HG03280 (cell line): ENCODE results near the gene APBA3.

Experiments
- ATAC-seq: cut with Tn5 transposase; IDR thresholded peaks from one replicate; pipeline ENCODE4 v1.9.1; 2021; ENCODE audit warnings: mild to moderate bottlenecking, moderate library complexity; ENCODE audit not compliant: unreplicated experiment

APBA3 gene

DNA sequence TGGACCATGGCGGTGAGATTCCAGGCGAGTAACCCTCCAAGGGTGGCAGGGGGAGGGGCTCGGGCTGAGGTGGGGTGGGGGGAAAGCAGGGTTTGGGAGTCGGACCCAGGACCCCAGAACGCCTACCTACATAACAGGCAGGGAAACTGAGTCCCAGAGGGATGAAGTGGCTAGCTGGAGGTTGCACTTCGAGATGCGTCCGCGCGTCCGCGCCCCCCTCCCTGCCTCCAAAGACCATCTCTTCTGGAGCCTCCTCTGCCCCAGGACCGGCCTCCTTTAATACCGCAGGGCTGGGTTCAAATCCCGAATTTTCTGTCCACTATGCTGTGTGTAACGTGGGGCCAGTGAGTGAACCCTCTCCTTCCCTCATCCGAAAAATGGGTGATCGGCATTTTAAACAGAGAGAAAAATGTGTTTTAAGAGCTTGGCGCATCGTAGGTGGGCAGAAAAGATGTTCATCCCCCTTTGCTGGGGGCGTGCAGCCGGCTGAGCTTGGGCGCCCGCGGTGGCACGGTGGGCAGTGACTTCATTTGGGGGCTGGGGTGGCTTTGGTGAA lies 39.5 kb downstream of the APBA3 start:
- ATAC-seq: no peak

- ATAC-seq: no peak
Observed at GRCh38 chr19:3721131-3721886, 40.2 kb downstream of the APBA3 start.

GRCh38 chr19:3720349-3720917 lies 41.1 kb downstream of the APBA3 start:
- no peak for ATAC-seq

DNA sequence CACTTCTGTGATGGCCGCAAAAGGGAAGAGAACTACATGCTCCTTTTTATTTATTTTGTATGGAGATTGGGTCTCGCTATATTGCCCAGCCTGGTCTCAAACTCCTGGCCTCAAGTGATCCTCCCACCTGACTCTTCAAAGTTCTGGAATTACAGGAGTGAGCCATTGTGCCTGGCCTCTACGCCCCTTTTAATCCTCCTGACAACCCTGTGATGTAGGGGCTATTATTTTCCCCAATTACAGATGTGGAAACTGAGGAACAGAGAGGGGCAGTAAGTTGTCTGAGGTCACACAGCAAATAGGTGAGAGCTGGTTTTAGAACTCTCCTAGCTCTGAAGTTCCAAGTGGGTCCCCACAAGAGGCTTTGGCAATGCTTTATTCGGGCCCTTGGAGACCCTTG lies 41.6 kb downstream of the APBA3 start:
- no peak for ATAC-seq

DNA sequence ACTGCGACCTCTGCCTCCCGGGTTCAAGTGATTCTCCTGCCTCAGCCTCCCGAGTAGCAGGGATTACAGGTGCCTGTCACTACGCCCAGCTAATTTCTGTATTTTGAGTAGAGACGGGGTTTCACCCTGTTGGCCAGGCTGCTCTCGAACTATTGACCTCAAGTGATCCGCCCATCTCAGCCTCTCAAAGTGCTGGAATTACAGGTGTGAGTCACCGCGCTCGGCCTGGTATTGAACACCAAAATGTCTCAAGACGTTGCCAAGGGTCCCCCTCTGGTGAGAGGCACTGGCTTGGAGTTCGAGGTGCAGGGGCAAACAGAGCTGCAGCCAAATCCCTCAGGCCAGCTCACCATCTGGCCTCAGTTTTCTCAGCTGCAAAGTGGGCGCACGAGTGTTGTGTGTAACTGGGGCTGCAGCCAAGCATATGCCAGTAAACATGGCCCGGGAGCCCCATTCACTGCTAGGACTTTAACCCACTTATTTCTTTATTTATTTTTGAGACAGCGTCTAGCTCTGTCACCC lies 45.3 kb downstream of the APBA3 start:
- ATAC-seq: no peak

- no peak for ATAC-seq
Observed at GRCh38 chr19:3712663-3713611, 48.6 kb downstream of the APBA3 start.

DNA sequence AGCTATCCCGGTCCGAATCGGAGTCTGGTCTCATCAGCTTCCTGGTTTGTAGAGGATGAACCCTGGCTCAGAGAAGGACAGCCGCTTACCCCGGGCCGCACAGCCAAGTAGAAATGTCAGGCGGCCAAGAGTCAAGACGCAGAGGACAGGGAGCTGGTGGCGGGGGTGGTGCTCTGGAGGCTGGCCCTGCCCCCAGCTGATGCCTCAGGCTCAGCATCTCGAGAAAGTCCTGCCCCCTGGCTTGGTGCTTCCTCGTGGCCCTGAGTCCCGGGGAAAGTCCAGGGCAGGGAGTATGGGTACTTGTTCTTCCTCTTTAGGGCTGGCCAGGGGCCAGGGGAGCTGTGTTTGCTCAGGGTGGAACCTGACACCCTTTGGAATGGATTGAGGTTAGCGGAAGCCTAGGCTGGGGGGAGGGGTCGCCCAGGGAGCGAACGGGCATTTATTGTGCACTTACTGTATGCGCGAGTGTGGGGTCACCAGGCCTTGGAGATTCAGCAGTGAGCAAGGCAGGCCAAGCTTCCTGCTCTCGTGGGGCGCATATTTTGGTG lies 51.2 kb downstream of the APBA3 start:
- no peak for ATAC-seq

DNA sequence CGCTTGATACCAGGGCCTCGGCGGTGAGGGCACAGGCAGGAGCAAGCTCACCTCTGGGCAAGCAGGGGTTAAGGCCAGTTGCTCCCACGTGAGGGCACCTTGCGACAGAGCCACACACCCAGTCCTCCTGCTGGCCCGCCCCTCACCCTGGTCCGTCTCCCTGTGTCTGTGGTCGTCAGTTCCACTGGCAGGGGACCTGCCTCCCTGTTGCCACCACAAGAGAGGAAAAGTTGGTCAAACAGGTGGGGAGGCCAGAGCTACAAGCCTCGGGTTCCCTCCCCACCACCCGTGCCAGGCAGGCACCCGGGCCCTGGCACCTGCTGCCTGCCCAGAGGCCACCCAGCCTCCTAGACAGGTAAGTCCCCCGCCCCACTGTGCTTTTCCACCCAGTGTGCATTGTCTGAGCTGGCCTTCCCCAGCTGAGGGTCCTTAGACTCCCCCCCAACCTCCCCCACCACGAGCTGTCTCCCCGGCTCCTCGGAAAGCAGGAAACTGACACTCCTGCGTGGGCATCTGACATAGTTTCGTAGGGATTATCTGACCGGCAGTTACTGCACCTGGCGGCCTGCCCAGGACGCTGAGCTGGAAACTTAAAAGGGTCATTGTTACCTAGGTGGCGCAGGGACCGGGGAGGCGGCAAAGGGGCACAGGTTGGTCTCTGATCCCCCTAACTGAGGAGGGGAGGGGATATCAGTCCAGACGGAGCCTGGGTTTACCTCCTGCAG lies 53.1 kb downstream of the APBA3 start, which contains the start of gene TJP3:
TSS of gene TJP3 (plus strand) at position 178 of the 725 bp plus-strand sequence. CDS start 20,049 bp downstream, outside the sequence.
- no peak for ATAC-seq

DNA sequence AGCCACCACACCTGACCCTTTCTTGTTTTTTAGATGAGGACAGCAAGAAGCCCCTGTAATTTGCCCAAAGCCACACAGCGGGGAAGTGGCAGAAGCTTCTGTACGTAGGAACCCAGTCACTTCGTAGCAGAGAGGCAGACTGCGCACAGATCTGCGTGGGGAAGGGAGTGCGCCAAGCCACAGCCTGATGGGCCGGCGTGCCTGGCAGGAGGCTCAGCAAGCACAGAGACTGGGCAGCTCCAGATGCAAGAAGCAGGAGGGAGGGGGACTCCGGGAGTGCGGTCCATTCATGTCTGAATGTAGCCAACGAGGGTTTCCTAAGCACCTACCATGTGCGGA lies 53.7 kb downstream of the APBA3 start:
- ATAC-seq: no peak

DNA sequence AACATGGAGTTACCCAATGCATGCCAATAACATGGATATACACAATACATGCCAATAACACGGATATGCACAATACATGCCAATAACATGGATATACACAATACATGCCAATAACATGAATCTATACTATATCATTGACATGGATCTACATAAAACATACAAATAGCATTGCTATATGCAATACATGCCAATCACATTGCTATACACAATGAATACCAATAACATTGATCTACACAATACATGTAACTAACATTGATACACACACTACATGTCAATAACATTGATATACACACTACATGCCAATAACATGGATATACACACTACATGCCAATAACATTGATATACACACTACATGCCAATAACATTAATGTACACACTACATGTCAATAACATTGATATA lies 60.3 kb downstream of the APBA3 start:
- no peak for ATAC-seq
